ENCODE measurements around the gene BCO1. TPM values are rescaled to one million over a fixed set of nuclear protein-coding genes. Genes with fewer than 3 reads are reported as not detected.

The BCO1 gene
- total RNA-seq, 2 experiments from 2014 or later = not detected

DNA sequence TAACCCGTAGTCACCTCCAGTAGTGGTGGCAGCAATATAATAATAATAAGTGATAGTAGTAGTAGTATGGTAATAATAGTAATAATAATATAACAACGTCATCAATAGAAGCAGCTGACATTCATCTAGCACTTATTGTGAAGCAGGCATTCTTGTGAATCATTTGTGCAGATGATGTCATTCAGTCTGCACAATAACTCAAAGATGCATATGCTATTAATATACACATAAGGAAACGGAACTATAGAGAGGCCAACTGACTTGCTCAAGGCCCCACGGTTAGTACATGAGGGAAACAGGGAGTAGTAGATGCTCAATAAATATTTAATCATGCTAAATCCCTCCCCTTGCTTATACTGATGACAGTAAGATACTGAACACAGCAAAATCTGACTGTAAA lies 40.9 kb downstream of the BCO1 start:
- Histone ChIP-seq H3K9me2 (ENCODE audit: insufficient read depth, low read length) (no peaks in the 10 kb centered on the region), H3K4me1 (ENCODE audit: insufficient read depth, low read length, poor library complexity, severe bottlenecking) (no peaks in the 10 kb centered on the region), H2AFZ (ENCODE audit: low read length) (no peak overlapping the region), H4K20me1 (ENCODE audit: insufficient read depth, low read length) (no peaks in the 10 kb centered on the region), H3K27ac (ENCODE audit: low read depth, low read length, poor library complexity, severe bottlenecking) (no peak overlapping the region), H3K36me3 (ENCODE audit: insufficient read depth, low read length) (no peaks in the 10 kb centered on the region), H3K4me2 (ENCODE audit: low read length) (no peak overlapping the region), H3K9me3 (ENCODE audit: low read length) (no peaks in the 10 kb centered on the region), H3K4me3 (ENCODE audit: low read depth, low read length, poor library complexity, severe bottlenecking) (no peak overlapping the region), H3K79me2 (ENCODE audit: insufficient read depth, low read depth, low read length) (no peaks in the 10 kb centered on the region)
- intact Hi-C loops (cut with micrococcal nuclease; ENCODE audit: unreplicated experiment) = no loop called here
- no TSS peak for BruUV-seq (replicated peaks)
- CTCF ChIA-PET (ENCODE audit: unreplicated experiment) = no interaction called here
- POLR2A ChIA-PET = no interaction called here
- no peak for DNase-seq (ENCODE audit: low spot score)
- TF ChIP-seq, protein P1, sequence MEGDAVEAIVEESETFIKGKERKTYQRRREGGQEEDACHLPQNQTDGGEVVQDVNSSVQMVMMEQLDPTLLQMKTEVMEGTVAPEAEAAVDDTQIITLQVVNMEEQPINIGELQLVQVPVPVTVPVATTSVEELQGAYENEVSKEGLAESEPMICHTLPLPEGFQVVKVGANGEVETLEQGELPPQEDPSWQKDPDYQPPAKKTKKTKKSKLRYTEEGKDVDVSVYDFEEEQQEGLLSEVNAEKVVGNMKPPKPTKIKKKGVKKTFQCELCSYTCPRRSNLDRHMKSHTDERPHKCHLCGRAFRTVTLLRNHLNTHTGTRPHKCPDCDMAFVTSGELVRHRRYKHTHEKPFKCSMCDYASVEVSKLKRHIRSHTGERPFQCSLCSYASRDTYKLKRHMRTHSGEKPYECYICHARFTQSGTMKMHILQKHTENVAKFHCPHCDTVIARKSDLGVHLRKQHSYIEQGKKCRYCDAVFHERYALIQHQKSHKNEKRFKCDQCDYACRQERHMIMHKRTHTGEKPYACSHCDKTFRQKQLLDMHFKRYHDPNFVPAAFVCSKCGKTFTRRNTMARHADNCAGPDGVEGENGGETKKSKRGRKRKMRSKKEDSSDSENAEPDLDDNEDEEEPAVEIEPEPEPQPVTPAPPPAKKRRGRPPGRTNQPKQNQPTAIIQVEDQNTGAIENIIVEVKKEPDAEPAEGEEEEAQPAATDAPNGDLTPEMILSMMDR (conservative IDR thresholded peaks at IDR 0.05; ENCODE audit: low read length) = no peak
- TF ChIP-seq EZH2phosphoT487 (IDR thresholded peaks at IDR 0.05; ENCODE audit: borderline replicate concordance, low read depth, low read length) = no peak

DNA sequence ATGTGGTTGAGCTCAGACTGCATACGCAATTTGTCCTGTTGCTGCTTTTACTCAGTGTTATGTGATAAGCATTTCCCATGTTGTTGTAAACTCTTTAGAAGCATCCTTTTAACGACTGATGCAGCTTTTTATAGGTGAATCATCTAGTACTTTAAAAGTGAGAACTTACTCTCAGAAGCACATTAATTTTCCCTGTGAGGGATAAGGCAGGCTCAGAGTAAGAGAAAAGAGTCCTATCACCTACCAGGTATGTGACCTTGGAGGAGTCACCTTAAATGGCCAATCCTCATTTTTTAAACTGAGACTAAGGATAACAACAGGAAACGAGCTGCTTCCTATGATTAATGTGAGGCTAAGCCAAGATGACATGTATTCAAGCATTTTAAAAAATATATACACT lies 41.9 kb downstream of the BCO1 start:
- no peak overlapping the region for H3K4me2 ChIP-seq (ENCODE audit: low read length)
- DNase-seq (ENCODE audit: low spot score) = no peak
- no peaks in the 10 kb centered on the region for H4K20me1 ChIP-seq (ENCODE audit: insufficient read depth, low read length)
- intact Hi-C loops (cut with micrococcal nuclease; ENCODE audit: unreplicated experiment) = no loop called here
- no peak overlapping the region for H3K27ac ChIP-seq (ENCODE audit: low read depth, low read length, poor library complexity, severe bottlenecking)
- ChIA-PET POLR2A (no interaction called here), CTCF (ENCODE audit: unreplicated experiment) (no interaction called here)
- no TSS peak for BruUV-seq (replicated peaks)
- H3K9me2 ChIP-seq (ENCODE audit: insufficient read depth, low read length) = no peaks in the 10 kb centered on the region
- H2AFZ ChIP-seq (ENCODE audit: low read length) = no peak overlapping the region
- H3K4me3 ChIP-seq (ENCODE audit: low read depth, low read length, poor library complexity, severe bottlenecking) = no peak overlapping the region
- no peaks in the 10 kb centered on the region for H3K36me3 ChIP-seq (ENCODE audit: insufficient read depth, low read length)
- no peaks in the 10 kb centered on the region for H3K4me1 ChIP-seq (ENCODE audit: insufficient read depth, low read length, poor library complexity, severe bottlenecking)
- no peaks in the 10 kb centered on the region for H3K79me2 ChIP-seq (ENCODE audit: insufficient read depth, low read depth, low read length)
- no peaks in the 10 kb centered on the region for H3K9me3 ChIP-seq (ENCODE audit: low read length)
- TF ChIP-seq EZH2phosphoT487 (IDR thresholded peaks at IDR 0.05; ENCODE audit: borderline replicate concordance, low read depth, low read length) = no peak
- TF ChIP-seq, protein P1 (conservative IDR thresholded peaks at IDR 0.05; ENCODE audit: low read length) = no peak

DNA sequence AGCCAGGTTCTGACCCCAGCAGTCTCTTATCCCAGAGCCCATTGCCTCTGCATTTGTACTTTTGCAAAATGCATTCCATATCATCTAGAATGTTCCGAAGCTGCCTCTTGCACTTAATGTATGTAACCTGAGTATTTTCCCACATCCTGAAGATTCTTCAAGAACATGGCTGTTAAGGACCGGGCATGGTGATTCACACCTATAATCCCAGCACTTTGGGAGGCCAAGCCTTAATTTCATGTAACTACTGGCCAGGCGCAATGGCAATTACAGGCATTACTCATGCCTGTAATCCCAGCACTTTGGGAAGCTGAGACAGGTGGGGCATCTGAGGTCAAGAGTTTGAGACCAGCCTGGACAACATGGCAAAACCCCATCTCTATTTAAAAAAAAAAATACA lies 44.6 kb downstream of the BCO1 start:
- Histone ChIP-seq H3K36me3 (ENCODE audit: insufficient read depth, low read length) (no peaks in the 10 kb centered on the region), H2AFZ (ENCODE audit: low read length) (no peak overlapping the region), H3K4me3 (ENCODE audit: low read depth, low read length, poor library complexity, severe bottlenecking) (no peak overlapping the region), H3K4me2 (ENCODE audit: low read length) (no peak overlapping the region), H3K4me1 (ENCODE audit: insufficient read depth, low read length, poor library complexity, severe bottlenecking) (no peaks in the 10 kb centered on the region), H3K79me2 (ENCODE audit: insufficient read depth, low read depth, low read length) (no peaks in the 10 kb centered on the region), H3K27ac (ENCODE audit: low read depth, low read length, poor library complexity, severe bottlenecking) (no peak overlapping the region), H3K9me3 (ENCODE audit: low read length) (no peaks in the 10 kb centered on the region), H4K20me1 (ENCODE audit: insufficient read depth, low read length) (no peaks in the 10 kb centered on the region), H3K9me2 (ENCODE audit: insufficient read depth, low read length) (no peaks in the 10 kb centered on the region)
- no peak for TF ChIP-seq EZH2phosphoT487 (IDR thresholded peaks at IDR 0.05; ENCODE audit: borderline replicate concordance, low read depth, low read length)
- TF ChIP-seq, protein P1 (conservative IDR thresholded peaks at IDR 0.05; ENCODE audit: low read length) = no peak
- DNase-seq (ENCODE audit: low spot score) = no peak
- no TSS peak for BruUV-seq (replicated peaks)
- ChIA-PET CTCF (ENCODE audit: unreplicated experiment) (no interaction called here), POLR2A (no interaction called here)
- intact Hi-C loops (cut with micrococcal nuclease; ENCODE audit: unreplicated experiment) = no loop called here
